ENCODE results near the gene HAUS8. TPM values are rescaled to one million over a fixed set of nuclear protein-coding genes. Genes with fewer than 3 reads are reported as not detected.
A peak's percentile ranks its signal among the peaks of the same experiment; 100 is the strongest.

The HAUS8 gene
- total RNA-seq, 2 experiments from 2014 or later, result 37.0 to 40.6 TPM

- no peaks in the 10 kb centered on the region for H3K9me3 Mint-ChIP-seq
- H3K4me3 Mint-ChIP-seq, result no peak overlapping the region
- H3K27me3 Mint-ChIP-seq, result no peaks in the 10 kb centered on the region
- H3K36me3 Mint-ChIP-seq (ENCODE audit: low read depth), result peaks cover 56% of the 10 kb centered on the region
- ChIA-PET POLR2A (no interaction called here), CTCF (no interaction called here)
- no peak for DNase-seq
- peaks cover 23% of the 10 kb centered on the region for H3K4me1 Mint-ChIP-seq
- H3K27ac Mint-ChIP-seq, result no peak overlapping the region
Measured at GRCh38 chr19:17061205-17061604, 14.0 kb downstream of the HAUS8 start.

- Mint-ChIP-seq H3K4me1 (peaks cover 23% of the 10 kb centered on the region), H3K9me3 (no peaks in the 10 kb centered on the region), H3K27ac (no peak overlapping the region), H3K36me3 (ENCODE audit: low read depth) (peaks cover 56% of the 10 kb centered on the region), H3K27me3 (no peaks in the 10 kb centered on the region), H3K4me3 (no peak overlapping the region)
- DNase-seq, result no peak
- CTCF ChIA-PET, result no interaction called here
- POLR2A ChIA-PET, result no interaction called here
Measured at GRCh38 chr19:17060802-17061201, 14.4 kb downstream of the HAUS8 start.

- Mint-ChIP-seq H3K4me1 (no peaks in the 10 kb centered on the region), H3K27ac (no peak overlapping the region), H3K27me3 (no peaks in the 10 kb centered on the region), H3K36me3 (ENCODE audit: low read depth) (peaks cover 51% of the 10 kb centered on the region), H3K4me3 (no peak overlapping the region), H3K9me3 (no peaks in the 10 kb centered on the region)
- POLR2A ChIA-PET, result interaction anchor here (1.2 kb wide), 1 partner anchor 16 kb away, joined by 3 read pairs; no protein-coding TSS in a partner anchor
- CTCF ChIA-PET, result no interaction called here
- no peak for DNase-seq
Measured at GRCh38 chr19:17058236-17058635, 17.0 kb downstream of the HAUS8 start.

GRCh38 chr19:17055636-17056035 is 19.6 kb downstream of the HAUS8 start:
- ChIA-PET CTCF (no interaction called here), POLR2A (interaction anchor here (0.7 kb wide), 1 partner anchor 15 kb away, joined by 3 read pairs; no protein-coding TSS in a partner anchor)
- Mint-ChIP-seq H3K4me1 (no peaks in the 10 kb centered on the region), H3K27me3 (no peaks in the 10 kb centered on the region), H3K9me3 (no peaks in the 10 kb centered on the region), H3K4me3 (no peak overlapping the region), H3K36me3 (ENCODE audit: low read depth) (peaks cover 57% of the 10 kb centered on the region), H3K27ac (no peak overlapping the region)
- no peak for DNase-seq

- ChIA-PET CTCF (interaction anchor here (0.8 kb wide), 1 partner anchor 283 kb away, joined by 3 read pairs; no protein-coding TSS in a partner anchor), POLR2A (no interaction called here)
- Mint-ChIP-seq H3K27me3 (no peaks in the 10 kb centered on the region), H3K4me1 (no peaks in the 10 kb centered on the region), H3K9me3 (no peaks in the 10 kb centered on the region), H3K36me3 (ENCODE audit: low read depth) (peaks cover 57% of the 10 kb centered on the region), H3K27ac (no peak overlapping the region), H3K4me3 (no peak overlapping the region)
- DNase-seq, result no peak
Measured at GRCh38 chr19:17054746-17055145, 20.5 kb downstream of the HAUS8 start.

- Mint-ChIP-seq H3K9me3 (no peaks in the 10 kb centered on the region), H3K27me3 (no peaks in the 10 kb centered on the region), H3K4me1 (no peaks in the 10 kb centered on the region), H3K36me3 (ENCODE audit: low read depth) (peaks cover 49% of the 10 kb centered on the region), H3K4me3 (no peak overlapping the region), H3K27ac (no peak overlapping the region)
- CTCF ChIA-PET, result interaction anchor here (0.6 to 1.5 kb wide), 12 partner anchors 12 to 383 kb away, joined by 3 to 12 read pairs (median 3); no protein-coding TSS in a partner anchor
- DNase-seq, result peak; percentile 43
- POLR2A ChIA-PET, result interaction anchor here (1.2 kb wide), 1 partner anchor 24 kb away, joined by 3 read pairs; no protein-coding TSS in a partner anchor
Measured at GRCh38 chr19:17052439-17052838, 22.8 kb downstream of the HAUS8 start.

- CTCF ChIA-PET, result no interaction called here
- Mint-ChIP-seq H3K27ac (no peak overlapping the region), H3K4me1 (no peaks in the 10 kb centered on the region), H3K27me3 (no peaks in the 10 kb centered on the region), H3K4me3 (no peak overlapping the region), H3K9me3 (no peaks in the 10 kb centered on the region), H3K36me3 (ENCODE audit: low read depth) (peaks cover 44% of the 10 kb centered on the region)
- POLR2A ChIA-PET, result no interaction called here
- DNase-seq, result no peak
Measured at GRCh38 chr19:17049711-17050280, 25.5 kb downstream of the HAUS8 start.

GRCh38 chr19:17048885-17049453 is 26.3 kb downstream of the HAUS8 start:
- CTCF ChIA-PET, result no interaction called here
- Mint-ChIP-seq H3K27me3 (no peaks in the 10 kb centered on the region), H3K4me1 (no peaks in the 10 kb centered on the region), H3K27ac (no peak overlapping the region), H3K36me3 (ENCODE audit: low read depth) (peaks cover 36% of the 10 kb centered on the region), H3K4me3 (no peak overlapping the region), H3K9me3 (no peaks in the 10 kb centered on the region)
- POLR2A ChIA-PET, result no interaction called here
- DNase-seq, result no peak

- Mint-ChIP-seq H3K36me3 (ENCODE audit: low read depth) (peaks cover 17% of the 10 kb centered on the region), H3K4me1 (no peaks in the 10 kb centered on the region), H3K27ac (no peak overlapping the region), H3K4me3 (no peak overlapping the region), H3K27me3 (no peaks in the 10 kb centered on the region), H3K9me3 (no peaks in the 10 kb centered on the region)
- no peak for DNase-seq
- ChIA-PET CTCF (no interaction called here), POLR2A (no interaction called here)
Measured at GRCh38 chr19:17045907-17046502, 29.2 kb downstream of the HAUS8 start.

- H3K9me3 Mint-ChIP-seq, result no peaks in the 10 kb centered on the region
- H3K36me3 Mint-ChIP-seq (ENCODE audit: low read depth), result peaks cover 7% of the 10 kb centered on the region
- no peak overlapping the region for H3K4me3 Mint-ChIP-seq
- ChIA-PET CTCF (interaction anchor here (1.0 kb wide), 1 partner anchor 104 kb away, joined by 5 read pairs; no protein-coding TSS in a partner anchor), POLR2A (no interaction called here)
- no peaks in the 10 kb centered on the region for H3K27me3 Mint-ChIP-seq
- H3K27ac Mint-ChIP-seq, result no peak overlapping the region
- no peaks in the 10 kb centered on the region for H3K4me1 Mint-ChIP-seq
- no peak for DNase-seq
Measured at GRCh38 chr19:17043744-17044143, 31.5 kb downstream of the HAUS8 start.

- DNase-seq, result no peak
- Mint-ChIP-seq H3K4me3 (no peak overlapping the region), H3K27me3 (no peaks in the 10 kb centered on the region), H3K9me3 (no peaks in the 10 kb centered on the region), H3K36me3 (ENCODE audit: low read depth) (no peaks in the 10 kb centered on the region), H3K4me1 (no peaks in the 10 kb centered on the region), H3K27ac (no peak overlapping the region)
- ChIA-PET POLR2A (no interaction called here), CTCF (no interaction called here)
Measured at GRCh38 chr19:17041976-17042375, 33.3 kb downstream of the HAUS8 start.

GRCh38 chr19:17037966-17038500 is 37.2 kb downstream of the HAUS8 start:
- ChIA-PET POLR2A (no interaction called here), CTCF (no interaction called here)
- no peak for DNase-seq
- no peaks in the 10 kb centered on the region for H3K27me3 Mint-ChIP-seq
- no peaks in the 10 kb centered on the region for H3K36me3 Mint-ChIP-seq (ENCODE audit: low read depth)
- no peaks in the 10 kb centered on the region for H3K9me3 Mint-ChIP-seq
- H3K4me1 Mint-ChIP-seq, result no peaks in the 10 kb centered on the region
- no peak overlapping the region for H3K4me3 Mint-ChIP-seq
- H3K27ac Mint-ChIP-seq, result no peak overlapping the region

GRCh38 chr19:17037184-17037583 is 38.1 kb downstream of the HAUS8 start:
- CTCF ChIA-PET, result no interaction called here
- no peaks in the 10 kb centered on the region for H3K27me3 Mint-ChIP-seq
- POLR2A ChIA-PET, result no interaction called here
- H3K4me3 Mint-ChIP-seq, result no peak overlapping the region
- no peak overlapping the region for H3K27ac Mint-ChIP-seq
- H3K4me1 Mint-ChIP-seq, result no peaks in the 10 kb centered on the region
- no peaks in the 10 kb centered on the region for H3K36me3 Mint-ChIP-seq (ENCODE audit: low read depth)
- DNase-seq, result no peak
- no peaks in the 10 kb centered on the region for H3K9me3 Mint-ChIP-seq

- no peaks in the 10 kb centered on the region for H3K4me1 Mint-ChIP-seq
- ChIA-PET CTCF (no interaction called here), POLR2A (no interaction called here)
- no peaks in the 10 kb centered on the region for H3K36me3 Mint-ChIP-seq (ENCODE audit: low read depth)
- no peaks in the 10 kb centered on the region for H3K27me3 Mint-ChIP-seq
- H3K27ac Mint-ChIP-seq, result no peak overlapping the region
- H3K9me3 Mint-ChIP-seq, result no peaks in the 10 kb centered on the region
- H3K4me3 Mint-ChIP-seq, result no peak overlapping the region
- no peak for DNase-seq
Measured at GRCh38 chr19:17036640-17037039, 38.6 kb downstream of the HAUS8 start.

Measured in activated CD4-positive, alpha-beta memory T cell treated with anti-CD3 and anti-CD28 coated beads, Interleukin-2, amount 10 ng/mL, durations not matched to agents 7 days and 5 days (primary cell).